ENCODE measurements around the gene C2orf76.
"Not testable (repeated sequence)": the region's sequence is repeated elsewhere in the genome, so short reads cannot be mapped to it uniquely, and the experiment has no call there.

The C2orf76 gene

DNA sequence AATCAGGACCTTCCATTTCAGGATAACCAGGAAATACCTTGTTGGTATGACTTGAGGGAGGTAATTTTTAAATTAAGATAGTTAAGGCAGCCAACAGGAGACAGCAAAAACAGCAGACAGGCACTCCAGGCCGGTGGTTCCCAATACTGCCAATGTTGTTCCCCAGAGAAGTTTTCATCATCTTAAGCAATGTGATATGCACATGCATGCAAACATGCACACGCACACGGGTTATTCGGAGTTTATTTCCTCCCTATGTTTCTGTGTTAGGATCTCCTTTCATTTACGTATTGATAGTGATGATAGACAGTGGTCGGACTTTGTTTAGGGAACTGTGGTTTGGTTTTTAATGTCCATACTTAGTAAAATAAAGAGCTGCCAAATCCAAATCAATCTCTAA is 87.7 kb downstream of the C2orf76 start:
- Histone ChIP-seq H3K4me1 (ENCODE audit: control insufficient read depth, insufficient read depth, low read length) (peaks cover 21% of the 10 kb centered on the region), H3K4me3 (ENCODE audit: low read length) (no peak overlapping the region), H3K27me3 (replicated peaks; ENCODE audit: control insufficient read depth, insufficient read depth, low read length) (no peaks in the 10 kb centered on the region), H3K9me3 (ENCODE audit: control insufficient read depth, low read length) (no peaks in the 10 kb centered on the region), H3K36me3 (ENCODE audit: control insufficient read depth, insufficient read depth, low read length, severe bottlenecking) (no peaks in the 10 kb centered on the region), H3K9ac (ENCODE audit: low read length) (no peak overlapping the region)
- DNase-seq (ENCODE audit: low read depth): no peak

GRCh38 chr2:119278385-119278784 is 88.2 kb downstream of the C2orf76 start:
- H3K27me3 ChIP-seq (replicated peaks; ENCODE audit: control insufficient read depth, insufficient read depth, low read length); H3K4me3 ChIP-seq (ENCODE audit: low read length); H3K9me3 ChIP-seq (ENCODE audit: control insufficient read depth, low read length); H3K36me3 ChIP-seq (ENCODE audit: control insufficient read depth, insufficient read depth, low read length, severe bottlenecking); DNase-seq (ENCODE audit: low read depth); H3K9ac ChIP-seq (ENCODE audit: low read length): not testable (repeated sequence)
- peaks cover 16% of the 10 kb centered on the region for H3K4me1 ChIP-seq (ENCODE audit: control insufficient read depth, insufficient read depth, low read length)

- Histone ChIP-seq H3K9me3 (ENCODE audit: control insufficient read depth, low read length) (no peaks in the 10 kb centered on the region), H3K4me3 (ENCODE audit: low read length) (no peak overlapping the region), H3K27me3 (replicated peaks; ENCODE audit: control insufficient read depth, insufficient read depth, low read length) (no peaks in the 10 kb centered on the region), H3K4me1 (ENCODE audit: control insufficient read depth, insufficient read depth, low read length) (peaks cover 4% of the 10 kb centered on the region), H3K36me3 (ENCODE audit: control insufficient read depth, insufficient read depth, low read length, severe bottlenecking) (no peaks in the 10 kb centered on the region), H3K9ac (ENCODE audit: low read length) (no peak overlapping the region)
- DNase-seq (ENCODE audit: low read depth): no peak
Measured at GRCh38 chr2:119276864-119277263, 89.8 kb downstream of the C2orf76 start.

GRCh38 chr2:119267604-119268003 is 99.0 kb downstream of the C2orf76 start:
- H3K4me3 ChIP-seq (ENCODE audit: low read length): no peak overlapping the region
- no peaks in the 10 kb centered on the region for H3K4me1 ChIP-seq (ENCODE audit: control insufficient read depth, insufficient read depth, low read length)
- H3K9me3 ChIP-seq (ENCODE audit: control insufficient read depth, low read length): peaks cover 6% of the 10 kb centered on the region
- peaks cover 7% of the 10 kb centered on the region for H3K36me3 ChIP-seq (ENCODE audit: control insufficient read depth, insufficient read depth, low read length, severe bottlenecking)
- H3K27me3 ChIP-seq (replicated peaks; ENCODE audit: control insufficient read depth, insufficient read depth, low read length): no peaks in the 10 kb centered on the region
- DNase-seq (ENCODE audit: low read depth): no peak
- no peak overlapping the region for H3K9ac ChIP-seq (ENCODE audit: low read length)

DNA sequence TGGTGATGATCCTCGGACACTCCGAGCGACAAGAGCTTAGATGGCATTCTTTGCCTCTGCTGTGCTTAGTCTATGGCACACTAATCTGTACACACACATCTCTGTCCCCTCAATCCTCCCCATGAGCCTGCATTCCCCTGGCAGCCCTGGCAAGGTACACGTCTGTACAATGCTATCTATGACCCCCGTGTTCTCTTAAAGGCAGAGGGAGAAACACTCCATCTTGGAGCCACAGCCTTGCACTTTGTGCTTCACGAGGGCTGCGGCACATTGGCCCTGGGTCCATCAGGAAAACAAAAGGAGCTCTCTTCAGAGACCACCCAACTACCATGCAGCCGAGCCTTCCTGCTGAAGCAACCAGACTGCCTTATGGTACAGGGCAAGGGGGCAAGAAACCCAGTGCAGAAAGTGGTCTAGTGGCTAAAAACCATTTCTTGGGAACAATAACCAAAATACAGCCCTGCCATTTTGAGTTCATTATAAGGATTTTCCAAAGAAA is 100.5 kb downstream of the C2orf76 start:
- no peak for DNase-seq (ENCODE audit: low read depth)
- Histone ChIP-seq H3K4me1 (ENCODE audit: control insufficient read depth, insufficient read depth, low read length) (no peaks in the 10 kb centered on the region), H3K4me3 (ENCODE audit: low read length) (no peak overlapping the region), H3K27me3 (replicated peaks; ENCODE audit: control insufficient read depth, insufficient read depth, low read length) (no peaks in the 10 kb centered on the region), H3K9me3 (ENCODE audit: control insufficient read depth, low read length) (peaks cover 6% of the 10 kb centered on the region), H3K36me3 (ENCODE audit: control insufficient read depth, insufficient read depth, low read length, severe bottlenecking) (peaks cover 7% of the 10 kb centered on the region), H3K9ac (ENCODE audit: low read length) (no peak overlapping the region)

- no peak for DNase-seq (ENCODE audit: low read depth)
Measured at GRCh38 chr2:119265693-119266066, 101.0 kb downstream of the C2orf76 start.

DNA sequence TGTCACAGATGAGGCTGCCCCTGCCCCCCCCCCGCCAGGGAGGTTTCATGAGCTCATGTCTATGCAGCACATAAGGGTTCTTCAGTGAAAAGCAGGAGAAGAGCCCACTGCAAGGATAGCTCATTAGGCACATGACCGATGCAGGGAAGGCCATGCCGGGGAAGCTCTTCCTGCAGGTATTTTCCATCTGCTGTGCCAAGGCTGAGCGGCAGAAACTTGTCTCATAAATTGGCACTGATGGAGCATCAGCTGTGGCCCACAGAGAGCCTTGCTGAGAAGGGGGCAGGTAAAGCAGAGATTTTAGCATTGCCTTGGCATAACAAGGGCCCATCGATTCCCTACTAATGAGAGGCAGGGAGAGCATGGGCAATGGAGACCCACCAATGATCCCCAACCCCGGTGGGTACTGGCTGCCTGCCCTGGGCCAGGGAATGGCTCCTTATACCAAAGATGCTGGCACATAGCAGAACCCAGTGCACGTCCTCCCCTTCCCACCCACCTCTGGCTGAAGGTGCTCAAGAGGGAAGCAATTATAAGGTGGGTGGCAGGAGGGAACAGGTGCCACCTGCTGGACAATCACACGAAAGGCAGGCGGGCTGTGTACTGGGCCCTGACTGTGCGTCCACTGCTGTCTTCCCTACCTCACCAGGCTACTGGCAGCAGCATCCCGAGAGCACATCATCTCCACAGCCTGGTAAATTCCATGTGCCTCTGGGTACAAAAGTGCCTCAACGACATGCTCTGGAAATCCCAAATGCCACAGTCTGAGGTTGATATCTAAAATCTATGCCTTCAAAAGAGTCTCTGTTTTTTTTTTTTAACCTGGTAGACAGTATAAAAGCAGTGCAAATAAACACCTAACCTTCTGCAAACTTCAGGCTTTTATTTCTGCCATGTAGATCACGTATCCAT is 101.6 kb downstream of the C2orf76 start:
- H3K9me3 ChIP-seq (ENCODE audit: control insufficient read depth, low read length): no peaks in the 10 kb centered on the region
- H3K9ac ChIP-seq (ENCODE audit: low read length): no peak overlapping the region
- no peaks in the 10 kb centered on the region for H3K27me3 ChIP-seq (replicated peaks; ENCODE audit: control insufficient read depth, insufficient read depth, low read length)
- H3K4me1 ChIP-seq (ENCODE audit: control insufficient read depth, insufficient read depth, low read length): peaks cover 7% of the 10 kb centered on the region
- H3K36me3 ChIP-seq (ENCODE audit: control insufficient read depth, insufficient read depth, low read length, severe bottlenecking): peaks cover 7% of the 10 kb centered on the region
- peak; percentile 63 for DNase-seq (ENCODE audit: low read depth)
- H3K4me3 ChIP-seq (ENCODE audit: low read length): no peak overlapping the region

More at GRCh38 chr2:119265693-119266066, 101.0 kb downstream of the C2orf76 start:
- H3K4me1 ChIP-seq (ENCODE audit: control insufficient read depth, insufficient read depth, low read length): peaks cover 4% of the 10 kb centered on the region
- H3K9me3 ChIP-seq (ENCODE audit: control insufficient read depth, low read length): peaks cover 4% of the 10 kb centered on the region
- no peak overlapping the region for H3K9ac ChIP-seq (ENCODE audit: low read length)
- H3K27me3 ChIP-seq (replicated peaks; ENCODE audit: control insufficient read depth, insufficient read depth, low read length): no peaks in the 10 kb centered on the region
- H3K36me3 ChIP-seq (ENCODE audit: control insufficient read depth, insufficient read depth, low read length, severe bottlenecking): peaks cover 7% of the 10 kb centered on the region
- no peak overlapping the region for H3K4me3 ChIP-seq (ENCODE audit: low read length)

DNA sequence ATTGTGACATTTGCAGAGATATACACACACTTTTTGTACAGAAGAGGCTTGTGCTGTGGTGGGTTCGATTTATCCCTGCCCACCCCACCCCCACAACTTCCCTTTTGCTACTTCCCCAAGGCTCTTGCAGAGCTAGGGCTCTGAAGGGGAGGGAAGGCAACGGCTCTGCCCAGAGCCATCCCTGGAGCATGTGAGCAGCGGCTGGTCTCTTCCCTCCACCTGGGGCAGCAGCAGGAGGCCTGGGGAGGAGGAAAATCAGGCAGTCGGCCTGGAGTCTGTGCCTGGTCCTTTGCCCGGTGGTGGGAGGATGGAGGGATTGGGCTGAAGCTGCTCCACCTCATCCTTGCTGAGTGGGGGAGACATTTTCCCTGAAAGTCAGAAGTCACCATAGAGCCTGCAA is 103.0 kb downstream of the C2orf76 start:
- no peak for DNase-seq (ENCODE audit: low read depth)

GRCh38 chr2:119263025-119263424 is 103.6 kb downstream of the C2orf76 start:
- no peaks in the 10 kb centered on the region for H3K9me3 ChIP-seq (ENCODE audit: control insufficient read depth, low read length)
- DNase-seq (ENCODE audit: low read depth): no peak
- no peak overlapping the region for H3K4me3 ChIP-seq (ENCODE audit: low read length)
- no peak overlapping the region for H3K9ac ChIP-seq (ENCODE audit: low read length)
- H3K36me3 ChIP-seq (ENCODE audit: control insufficient read depth, insufficient read depth, low read length, severe bottlenecking): peaks cover 7% of the 10 kb centered on the region
- peaks cover 14% of the 10 kb centered on the region for H3K4me1 ChIP-seq (ENCODE audit: control insufficient read depth, insufficient read depth, low read length)
- no peaks in the 10 kb centered on the region for H3K27me3 ChIP-seq (replicated peaks; ENCODE audit: control insufficient read depth, insufficient read depth, low read length)

More for the DNA sequence above, 103.0 kb downstream of the C2orf76 start:
- Histone ChIP-seq H3K36me3 (ENCODE audit: control insufficient read depth, insufficient read depth, low read length, severe bottlenecking) (peaks cover 7% of the 10 kb centered on the region), H3K9ac (ENCODE audit: low read length) (no peak overlapping the region), H3K9me3 (ENCODE audit: control insufficient read depth, low read length) (no peaks in the 10 kb centered on the region), H3K4me3 (ENCODE audit: low read length) (no peak overlapping the region), H3K4me1 (ENCODE audit: control insufficient read depth, insufficient read depth, low read length) (peaks cover 14% of the 10 kb centered on the region), H3K27me3 (replicated peaks; ENCODE audit: control insufficient read depth, insufficient read depth, low read length) (no peaks in the 10 kb centered on the region)

DNA sequence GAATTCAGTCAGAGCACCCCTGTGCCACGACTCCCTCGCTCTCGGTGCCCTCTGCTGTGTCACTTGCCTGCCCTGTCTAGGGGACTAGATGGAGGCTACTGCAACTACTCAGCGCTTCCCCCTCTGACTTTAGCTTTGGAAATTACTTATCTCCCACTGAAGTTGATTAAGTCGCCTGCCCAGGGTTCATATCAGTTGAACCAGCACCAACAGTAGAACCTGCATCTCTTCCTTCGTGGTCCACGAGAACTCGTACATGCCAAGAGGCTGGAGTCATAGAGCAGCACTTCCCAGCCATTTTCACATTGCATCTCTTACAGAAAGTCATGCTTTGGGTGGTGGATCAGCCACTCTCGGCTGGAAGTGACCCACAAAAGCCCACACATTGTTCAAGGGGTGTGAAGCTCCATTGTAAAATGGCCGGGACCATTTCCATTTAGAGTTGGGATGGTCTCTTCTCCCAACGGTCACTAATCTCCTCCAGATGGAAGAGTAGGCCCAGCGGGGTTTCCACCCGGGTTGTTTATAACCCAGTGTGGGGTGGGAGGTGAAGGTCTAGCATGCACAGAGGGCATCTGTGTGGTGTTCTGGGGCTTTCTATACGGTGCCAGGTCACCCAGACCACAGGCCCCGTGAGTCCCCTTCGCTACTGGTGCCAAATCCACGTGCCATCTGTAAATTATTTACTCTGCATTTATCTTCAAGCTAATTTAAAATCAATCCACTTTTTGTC is 105.0 kb downstream of the C2orf76 start:
- H3K9me3 ChIP-seq (ENCODE audit: control insufficient read depth, low read length): no peaks in the 10 kb centered on the region
- H3K9ac ChIP-seq (ENCODE audit: low read length): no peak overlapping the region
- DNase-seq (ENCODE audit: low read depth): no peak
- H3K36me3 ChIP-seq (ENCODE audit: control insufficient read depth, insufficient read depth, low read length, severe bottlenecking): peaks cover 11% of the 10 kb centered on the region
- no peaks in the 10 kb centered on the region for H3K27me3 ChIP-seq (replicated peaks; ENCODE audit: control insufficient read depth, insufficient read depth, low read length)
- no peak overlapping the region for H3K4me3 ChIP-seq (ENCODE audit: low read length)
- H3K4me1 ChIP-seq (ENCODE audit: control insufficient read depth, insufficient read depth, low read length): peaks cover 14% of the 10 kb centered on the region

Measured in adipocyte (in vitro differentiated cells).